IPS DF 4.7 (cell line): ENCODE results near the gene HMGXB4.

Experiments
- DNase-seq: peaks from one replicate; pipeline ENCODE4 v3.0.0-alpha.2; 2013; ENCODE audit warnings: low spot score; ENCODE audit errors: extremely low read depth

Gene HMGXB4

GRCh38 chr22:35258191-35258988, 1.1 kb downstream of the HMGXB4 start:
- DNase-seq, result peak; percentile 9

GRCh38 chr22:35264986-35265385, 7.7 kb downstream of the HMGXB4 start:
- no peak for DNase-seq

GRCh38 chr22:35266277-35266676, 9.0 kb downstream of the HMGXB4 start:
- DNase-seq, result no peak

GRCh38 chr22:35269630-35270029, 12.3 kb downstream of the HMGXB4 start:
- DNase-seq, result no peak

- DNase-seq, result no peak
Measured at GRCh38 chr22:35274154-35274871, 17.0 kb downstream of the HMGXB4 start.

- DNase-seq, result no peak
Measured at GRCh38 chr22:35275580-35275979, 18.3 kb downstream of the HMGXB4 start.

GRCh38 chr22:35276019-35276418, 18.7 kb downstream of the HMGXB4 start:
- DNase-seq, result no peak

- DNase-seq, result no peak
Measured at GRCh38 chr22:35288116-35288515, 30.8 kb downstream of the HMGXB4 start.

GRCh38 chr22:35292786-35293185, 35.5 kb downstream of the HMGXB4 start:
- no peak for DNase-seq

- DNase-seq, result no peak
Measured at GRCh38 chr22:35296051-35296450, 38.8 kb downstream of the HMGXB4 start.

GRCh38 chr22:35299217-35299672, 42.0 kb downstream of the HMGXB4 start:
- no peak for DNase-seq

GRCh38 chr22:35299673-35300499, 42.6 kb downstream of the HMGXB4 start, which contains the start of gene TOM1:
Gene TOM1, plus strand, starts transcription at chr22:35299894. Its CDS starts 35 bp downstream, at chr22:35299929.
- peak; percentile 91 for DNase-seq

GRCh38 chr22:35301372-35301874, 44.1 kb downstream of the HMGXB4 start:
- no peak for DNase-seq

- no peak for DNase-seq
Measured at GRCh38 chr22:35303029-35303624, 45.8 kb downstream of the HMGXB4 start.

- no peak for DNase-seq
Measured at GRCh38 chr22:35305525-35306070, 48.3 kb downstream of the HMGXB4 start.

- no peak for DNase-seq
Measured at GRCh38 chr22:35306350-35306967, 49.2 kb downstream of the HMGXB4 start.

- DNase-seq, result no peak
Measured at GRCh38 chr22:35307372-35307771, 50.1 kb downstream of the HMGXB4 start.

GRCh38 chr22:35307892-35308291, 50.6 kb downstream of the HMGXB4 start:
- DNase-seq, result no peak

- DNase-seq, result no peak
Measured at GRCh38 chr22:35308480-35309021, 51.3 kb downstream of the HMGXB4 start.
